22Rv1 (cell line): ENCODE measurements around the gene DTNB.

Experiments used
- H3K27ac ChIP-seq: fragments of 450-650 bp; 2 replicates; pipeline ENCODE4 v1.5.1; 2017
- CTCF ChIP-seq: fragments of 450-650 bp; IDR thresholded peaks from 2 replicates; pipeline ENCODE4 v1.5.1; 2017; ENCODE audit warnings: mild to moderate bottlenecking
- ZFX ChIP-seq: fragments of 450-650 bp; IDR thresholded peaks from 2 replicates; pipeline ENCODE4 v1.6.1; 2017; ENCODE audit warnings: antibody characterized with exemption, borderline replicate concordance

Gene DTNB

DNA sequence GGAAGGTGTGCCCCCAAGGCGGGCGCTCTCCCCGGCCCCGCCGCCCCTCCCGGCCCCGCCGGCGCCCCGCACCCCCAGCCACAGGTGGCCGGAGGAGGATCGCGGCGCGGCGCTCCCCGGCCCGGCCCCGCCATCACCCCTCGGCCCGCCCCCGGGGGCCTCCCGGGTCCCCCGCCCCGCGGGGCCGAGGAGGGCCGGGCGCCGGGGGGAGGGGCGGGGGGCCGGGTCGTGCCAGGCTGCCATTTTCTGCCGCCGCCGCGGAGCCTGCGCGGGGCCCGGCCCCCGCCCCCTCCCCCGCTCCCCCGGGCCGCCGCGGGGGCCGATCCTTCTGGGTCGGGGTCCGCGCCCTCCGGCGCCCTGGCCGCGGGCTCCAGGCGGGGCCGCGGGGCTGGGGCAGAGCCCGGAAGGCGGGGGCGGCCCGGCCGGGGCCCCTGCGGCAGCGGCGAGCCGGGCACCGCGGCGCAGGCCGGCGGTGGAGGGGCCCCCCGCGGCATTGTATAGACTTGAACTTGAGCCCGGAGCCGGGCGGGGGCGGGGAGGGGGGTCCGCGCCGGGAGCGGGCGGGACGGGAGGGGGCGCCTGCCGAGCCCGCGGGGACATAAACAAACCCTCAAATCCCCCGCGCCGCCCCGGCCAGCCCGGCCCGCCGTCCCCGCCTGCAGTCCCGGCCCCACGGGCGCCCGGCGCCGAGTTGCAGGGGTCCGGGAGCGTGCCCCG, 332.2 kb downstream of the DTNB start:
- H3K27ac ChIP-seq = peak overlapping the region; percentile 64
- TF ChIP-seq ZFX = no peak
- no peak for TF ChIP-seq CTCF

GRCh38 chr2:25340181-25340921, 333.0 kb downstream of the DTNB start:
- peak overlapping the region; percentile 64 for H3K27ac ChIP-seq
- TF ChIP-seq ZFX = no peak
- TF ChIP-seq CTCF = no peak

GRCh38 chr2:25339791-25340180, 333.6 kb downstream of the DTNB start:
- TF ChIP-seq CTCF (no peak), ZFX (no peak)
- H3K27ac ChIP-seq = no peak overlapping the region

GRCh38 chr2:25339211-25339674, 334.1 kb downstream of the DTNB start:
- TF ChIP-seq CTCF = no peak
- no peak for TF ChIP-seq ZFX
- no peak overlapping the region for H3K27ac ChIP-seq

DNA sequence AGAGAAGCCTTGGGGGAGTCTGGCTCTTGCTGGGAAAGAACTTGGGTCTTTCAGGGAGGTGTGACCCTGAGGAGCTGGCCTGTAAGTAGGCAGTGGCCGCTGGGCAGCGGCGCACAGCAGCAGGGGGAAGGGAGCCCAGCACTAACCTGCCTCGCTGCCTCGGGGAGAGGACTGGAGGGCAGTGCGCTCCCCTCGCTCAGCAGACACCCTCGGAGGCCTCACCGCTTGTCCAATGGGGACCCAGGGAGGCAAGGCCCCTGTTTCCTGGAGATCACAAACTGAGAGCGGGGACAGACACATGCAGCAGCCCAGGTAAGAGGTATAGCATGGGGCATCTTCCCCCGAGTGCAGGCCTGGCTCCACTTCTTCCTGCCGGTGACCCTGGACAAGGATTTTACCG, 335.0 kb downstream of the DTNB start:
- TF ChIP-seq ZFX = no peak
- no peak for TF ChIP-seq CTCF
- H3K27ac ChIP-seq = no peak overlapping the region

- TF ChIP-seq ZFX (no peak), CTCF (no peak)
- H3K27ac ChIP-seq = no peak overlapping the region
Observed at GRCh38 chr2:25337891-25338290, 335.5 kb downstream of the DTNB start.

DNA sequence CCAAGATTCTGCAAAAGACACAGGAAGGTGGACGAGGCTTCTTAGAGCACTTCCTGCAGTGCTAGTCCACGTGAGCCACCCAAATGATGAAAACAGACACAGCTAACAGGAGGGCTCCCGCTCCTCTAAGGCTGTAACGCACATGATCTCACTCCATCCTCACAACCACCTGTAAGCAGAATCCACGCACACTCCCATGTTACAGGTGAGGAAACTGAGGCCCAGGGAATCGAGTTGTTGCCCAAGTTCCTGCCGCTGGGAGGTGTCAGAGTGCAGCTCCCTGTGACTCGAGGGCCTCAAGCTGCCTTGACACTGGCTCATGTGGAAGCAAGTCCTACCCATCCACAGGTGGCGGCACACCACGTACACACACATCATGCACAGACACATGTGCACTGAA, 336.1 kb downstream of the DTNB start:
- TF ChIP-seq ZFX = no peak
- TF ChIP-seq CTCF = no peak
- no peak overlapping the region for H3K27ac ChIP-seq
